HEK293T (cell line): ENCODE data around the gene OCA2.

Source experiments
- CTCF ChIA-PET: fragments of 350-600 bp; formaldehyde crosslinking; extraction: SDS; loops from one replicate; lab custom pipeline; 2021; ENCODE audit warnings: antibody characterized with exemption, inconsistent platforms; lab: Yijun Ruan, JAX
- POLR2A ChIA-PET: fragments of 350-600 bp; formaldehyde crosslinking; extraction: SDS; loops from one replicate; lab custom pipeline; 2020; ENCODE audit warnings: antibody characterized with exemption, inconsistent platforms; lab: Yijun Ruan, JAX
- DNase-seq: peaks from one replicate; pipeline ENCODE4 v3.0.0; 2012; ENCODE audit warnings: mixed read lengths; ENCODE audit errors: extremely low spot score
- ARNT ChIP-seq: fragments of 450-650 bp; IDR thresholded peaks from 2 replicates; pipeline ENCODE4 v1.6.1; 2017; ENCODE audit warnings: mild to moderate bottlenecking
- BHLHE40 ChIP-seq: fragments of 450-650 bp; IDR thresholded peaks from 2 replicates; pipeline ENCODE4 v1.6.1; 2016; ENCODE audit warnings: mild to moderate bottlenecking, moderate library complexity, borderline replicate concordance
- CTBP1 ChIP-seq: fragments of 450-650 bp; IDR thresholded peaks from 2 replicates; pipeline ENCODE4 v1.6.1; 2016; ENCODE audit warnings: borderline replicate concordance
- ELF4 ChIP-seq: fragments of 450-650 bp; IDR thresholded peaks from 2 replicates; pipeline ENCODE4 v1.6.1; 2017; ENCODE audit warnings: antibody characterized with exemption
- FOXA1 ChIP-seq: fragments of 450-650 bp; IDR thresholded peaks from 2 replicates; pipeline ENCODE4 v1.6.1; 2016; ENCODE audit warnings: mild to moderate bottlenecking
- FOXK2 ChIP-seq: fragments of 450-650 bp; IDR thresholded peaks from 2 replicates; pipeline ENCODE4 v1.6.1; 2016; ENCODE audit warnings: mild to moderate bottlenecking
- FOXM1 ChIP-seq: fragments of 450-650 bp; IDR thresholded peaks from 2 replicates; pipeline ENCODE4 v1.6.1; 2017; ENCODE audit warnings: mild to moderate bottlenecking, borderline replicate concordance
- HDGF ChIP-seq: fragments of 450-650 bp; IDR thresholded peaks from 2 replicates; pipeline ENCODE4 v1.6.1; 2017; ENCODE audit warnings: antibody characterized with exemption, borderline replicate concordance
- L3MBTL2 ChIP-seq: fragments of 450-650 bp; conservative IDR thresholded peaks from 2 replicates; pipeline ENCODE4 v1.6.1; 2016; ENCODE audit warnings: mild to moderate bottlenecking
- LEF1 ChIP-seq: fragments of 450-650 bp; IDR thresholded peaks from 2 replicates; pipeline ENCODE4 v1.6.1; 2017; ENCODE audit warnings: mild to moderate bottlenecking, borderline replicate concordance
- NFRKB ChIP-seq: fragments of 450-650 bp; IDR thresholded peaks from 2 replicates; pipeline ENCODE4 v1.6.1; 2016; ENCODE audit warnings: mild to moderate bottlenecking, moderate library complexity
- SP1 ChIP-seq: fragments of 450-650 bp; IDR thresholded peaks from 2 replicates; pipeline ENCODE4 v1.6.1; 2017
- SUZ12 ChIP-seq: fragments of 450-650 bp; IDR thresholded peaks from 2 replicates; pipeline ENCODE4 v1.6.1; 2016; ENCODE audit warnings: mild to moderate bottlenecking
- TARDBP ChIP-seq: fragments of 450-650 bp; IDR thresholded peaks from 2 replicates; pipeline ENCODE4 v1.6.1; 2016
- ZNF384 ChIP-seq: fragments of 450-650 bp; IDR thresholded peaks from 2 replicates; pipeline ENCODE4 v1.6.1; 2016
- TF ChIP-seq, protein P1 (sequence below): fragments of 450-650 bp; IDR thresholded peaks from 2 replicates; pipeline ENCODE4 v1.6.1; 2016

The OCA2 gene

DNA sequence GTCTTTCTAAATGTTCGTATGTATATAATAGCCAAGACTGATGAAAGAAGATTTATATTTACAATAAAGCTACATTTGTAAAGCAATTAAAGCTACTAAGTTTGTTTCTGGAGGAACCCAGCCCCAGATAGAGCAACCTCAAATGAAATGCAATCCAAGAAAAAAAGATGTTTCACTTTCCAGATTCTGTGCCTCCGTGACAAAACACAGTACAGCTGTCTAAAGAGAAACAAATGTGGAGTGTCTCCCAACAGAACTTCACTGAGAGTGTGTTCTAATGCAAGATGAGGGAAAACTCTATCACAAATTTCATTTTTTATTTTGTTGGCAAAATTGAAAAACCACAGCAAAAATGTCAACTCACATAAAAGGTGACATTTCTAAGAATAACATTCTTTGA is 317.0 kb downstream of the OCA2 start:
- no peak for DNase-seq
- TF ChIP-seq ARNT (no peak), ZNF384 (no peak), SP1 (no peak), NFRKB (no peak)
- ChIA-PET POLR2A (no interaction called here), CTCF (no interaction called here)

DNA sequence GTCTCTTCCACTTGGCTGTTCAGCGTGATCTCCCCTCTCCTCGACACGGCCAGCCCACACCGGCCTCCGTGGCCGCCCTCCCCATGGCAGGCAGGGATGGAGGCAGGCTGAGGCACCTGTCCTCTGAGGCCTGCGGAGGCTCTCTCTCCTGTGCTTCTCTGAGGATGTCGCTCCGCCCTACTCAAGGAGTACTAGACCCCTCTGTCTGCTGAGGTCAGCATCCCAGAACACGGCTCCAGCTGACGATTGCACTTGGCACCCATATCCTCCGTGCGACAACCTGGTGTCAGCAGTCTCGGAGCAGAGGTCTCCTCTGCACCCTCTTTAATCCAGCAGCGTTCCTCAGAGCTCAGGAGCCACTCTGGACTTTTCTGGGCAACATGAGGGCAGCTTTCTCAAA is 322.6 kb downstream of the OCA2 start:
- TF ChIP-seq ELF4 = no peak
- no peak for TF ChIP-seq LEF1
- TF ChIP-seq SUZ12 = no peak
- CTCF ChIA-PET = no interaction called here
- no peak for DNase-seq
- POLR2A ChIA-PET = no interaction called here

DNA sequence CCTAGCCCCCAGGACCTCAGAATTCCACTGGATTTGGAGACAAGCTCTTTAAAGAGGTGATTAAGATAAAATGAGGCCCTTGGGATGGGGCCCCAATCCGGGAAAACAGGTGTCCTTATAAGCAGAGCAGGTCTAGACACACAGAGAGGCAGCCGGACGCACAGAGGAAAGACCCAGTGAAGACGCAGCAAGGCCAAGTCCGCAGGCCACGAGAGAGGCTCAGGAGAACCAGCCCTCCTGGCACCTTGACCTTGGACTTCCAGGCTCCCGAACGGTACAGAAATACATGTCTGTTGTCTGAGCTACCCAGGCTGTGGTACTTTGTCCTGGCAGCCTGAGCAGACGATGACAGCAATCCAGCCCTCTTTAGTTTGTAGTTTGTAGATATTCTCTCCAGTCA is 324.5 kb downstream of the OCA2 start:
- no peak for TF ChIP-seq SUZ12
- no peak for TF ChIP-seq HDGF
- TF ChIP-seq FOXK2 = no peak
- TF ChIP-seq CTBP1 = no peak
- TF ChIP-seq ZNF384 = no peak
- no peak for TF ChIP-seq NFRKB
- no peak for TF ChIP-seq FOXA1
- TF ChIP-seq SP1 = no peak
- TF ChIP-seq L3MBTL2 = no peak
- no peak for TF ChIP-seq BHLHE40
- TF ChIP-seq ARNT = no peak
- TF ChIP-seq TARDBP = no peak
- TF ChIP-seq, protein P1, sequence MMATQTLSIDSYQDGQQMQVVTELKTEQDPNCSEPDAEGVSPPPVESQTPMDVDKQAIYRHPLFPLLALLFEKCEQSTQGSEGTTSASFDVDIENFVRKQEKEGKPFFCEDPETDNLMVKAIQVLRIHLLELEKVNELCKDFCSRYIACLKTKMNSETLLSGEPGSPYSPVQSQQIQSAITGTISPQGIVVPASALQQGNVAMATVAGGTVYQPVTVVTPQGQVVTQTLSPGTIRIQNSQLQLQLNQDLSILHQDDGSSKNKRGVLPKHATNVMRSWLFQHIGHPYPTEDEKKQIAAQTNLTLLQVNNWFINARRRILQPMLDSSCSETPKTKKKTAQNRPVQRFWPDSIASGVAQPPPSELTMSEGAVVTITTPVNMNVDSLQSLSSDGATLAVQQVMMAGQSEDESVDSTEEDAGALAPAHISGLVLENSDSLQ = no peak
- no peak for TF ChIP-seq LEF1
- no peak for TF ChIP-seq FOXM1
- TF ChIP-seq ELF4 = no peak
- ChIA-PET POLR2A (no interaction called here), CTCF (no interaction called here)
- DNase-seq = no peak

DNA sequence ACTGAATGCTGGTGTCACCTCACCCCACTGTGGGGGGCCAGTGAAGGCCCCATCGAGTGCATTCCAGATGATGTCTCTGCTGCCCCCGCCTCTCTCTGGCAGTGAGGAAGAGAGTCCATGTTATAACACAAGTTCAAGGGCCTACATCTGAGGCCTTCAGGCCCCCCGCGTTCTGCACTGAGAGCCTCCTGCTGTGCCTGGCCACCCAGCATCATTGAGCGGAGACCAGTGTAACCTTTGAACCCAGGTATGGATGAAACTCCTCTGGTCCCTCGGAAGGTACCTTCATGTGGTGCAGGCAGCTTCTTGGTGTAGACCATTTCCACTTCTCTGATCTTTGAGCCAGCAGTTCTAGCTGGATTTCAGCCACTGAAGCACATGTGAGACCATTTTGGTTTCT is 324.9 kb downstream of the OCA2 start:
- ChIA-PET CTCF (no interaction called here), POLR2A (no interaction called here)
- TF ChIP-seq, protein P1 = no peak
- TF ChIP-seq CTBP1 = no peak
- TF ChIP-seq FOXK2 = no peak
- TF ChIP-seq HDGF = no peak
- TF ChIP-seq ZNF384 = no peak
- no peak for TF ChIP-seq SUZ12
- TF ChIP-seq FOXM1 = no peak
- no peak for TF ChIP-seq SP1
- TF ChIP-seq ARNT = no peak
- TF ChIP-seq TARDBP = no peak
- TF ChIP-seq FOXA1 = no peak
- no peak for TF ChIP-seq BHLHE40
- no peak for TF ChIP-seq L3MBTL2
- TF ChIP-seq NFRKB = no peak
- no peak for DNase-seq

DNA sequence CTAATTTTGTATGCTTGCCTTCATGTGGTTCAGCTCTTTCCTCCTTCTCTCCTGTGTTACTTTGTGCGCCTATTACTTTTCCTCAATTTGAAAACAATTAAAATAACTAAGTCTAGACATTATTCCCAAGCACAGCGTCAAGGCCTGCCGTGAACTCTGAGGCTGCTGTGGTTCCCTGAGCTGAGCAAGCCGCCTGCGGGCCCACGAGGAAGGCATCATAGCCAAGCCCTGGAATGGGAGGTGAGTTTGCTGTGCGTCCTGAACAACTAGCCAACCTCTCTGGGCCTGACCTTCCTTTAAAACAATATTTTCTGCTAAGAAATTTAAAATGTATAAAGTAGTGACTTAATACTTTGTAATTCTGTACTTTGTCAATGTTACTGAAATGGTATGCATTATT is 327.2 kb downstream of the OCA2 start:
- no peak for DNase-seq
- ChIA-PET POLR2A (no interaction called here), CTCF (no interaction called here)
- TF ChIP-seq NFRKB (no peak), ELF4 (no peak), FOXA1 (no peak), CTBP1 (no peak), FOXK2 (no peak), L3MBTL2 (no peak), BHLHE40 (no peak), FOXM1 (no peak), TARDBP (no peak), HDGF (no peak), SUZ12 (no peak), ARNT (no peak), LEF1 (no peak), ZNF384 (no peak), SP1 (no peak)
- TF ChIP-seq, protein P1 = no peak

DNA sequence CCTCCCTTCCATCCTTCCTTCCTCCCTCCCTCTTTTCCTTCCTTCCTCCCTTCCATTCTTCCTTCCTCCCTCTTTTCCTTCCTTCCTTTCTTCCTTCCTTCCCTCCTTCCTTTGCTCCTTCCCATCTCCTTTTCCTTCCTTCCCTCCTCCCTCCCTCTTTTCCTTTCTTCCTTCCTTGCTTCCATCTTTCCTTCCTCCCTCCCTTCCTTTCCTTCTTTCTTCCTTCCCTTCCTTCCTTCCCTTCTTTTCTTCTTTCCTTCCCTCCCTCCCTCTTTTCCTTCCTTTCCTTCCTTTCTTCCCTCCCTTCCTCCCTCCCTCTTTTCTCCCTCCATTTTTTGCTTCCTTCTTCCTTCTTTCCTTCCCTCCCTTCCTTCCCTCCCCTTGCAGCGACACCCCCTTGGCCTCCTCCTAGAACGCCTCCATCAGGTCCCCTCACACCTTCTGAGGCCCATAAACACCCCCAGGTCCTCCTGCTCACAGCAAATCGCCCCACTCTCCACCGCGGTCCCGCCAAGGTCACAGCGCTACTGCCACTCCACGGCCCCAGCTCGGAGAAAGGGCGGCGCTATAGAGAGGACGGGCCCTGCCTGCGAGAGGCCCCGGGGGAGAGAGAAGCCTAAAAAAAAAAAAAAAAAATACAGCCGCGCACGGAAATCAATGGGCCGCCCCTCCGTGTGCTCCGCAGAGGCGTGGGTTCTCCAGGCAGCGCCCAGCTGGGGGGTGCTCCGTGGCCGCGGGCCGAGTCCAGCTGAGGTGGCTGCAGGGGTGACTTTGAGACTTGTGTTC is 328.2 kb downstream of the OCA2 start:
- ChIA-PET CTCF (no interaction called here), POLR2A (no interaction called here)
- DNase-seq = no peak
- no peak for TF ChIP-seq SUZ12
- TF ChIP-seq L3MBTL2 = no peak
- TF ChIP-seq ELF4 = no peak
- TF ChIP-seq TARDBP = no peak

DNA sequence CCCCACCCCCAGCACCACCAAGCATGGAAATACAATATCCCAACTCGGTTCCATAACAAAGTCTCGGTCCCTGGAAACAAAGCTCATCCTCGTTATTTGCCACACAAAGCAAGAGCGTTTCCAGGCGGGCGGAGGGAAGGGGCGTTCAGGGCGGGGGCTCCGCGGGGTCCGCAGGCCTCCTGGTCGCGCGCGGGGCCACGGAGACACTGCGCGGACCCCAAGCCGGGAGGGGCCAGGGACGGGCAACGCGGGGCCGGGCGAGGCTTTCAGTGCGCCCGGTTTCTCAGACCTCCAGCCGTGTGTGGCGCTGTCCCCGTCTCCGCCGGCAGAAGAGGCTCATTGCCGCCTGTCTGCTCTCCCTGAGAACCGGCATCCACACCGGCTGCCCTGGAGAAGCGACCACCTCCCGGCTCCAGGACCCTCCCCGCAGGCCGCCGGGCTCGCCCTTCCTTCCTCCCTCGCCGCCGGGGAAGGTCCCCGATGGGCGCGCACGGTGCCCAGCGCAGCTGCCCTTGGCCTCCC is 329.0 kb downstream of the OCA2 start:
- ChIA-PET CTCF (no interaction called here), POLR2A (no interaction called here)
- no peak for TF ChIP-seq FOXA1
- TF ChIP-seq CTBP1 = no peak
- no peak for TF ChIP-seq SUZ12
- TF ChIP-seq LEF1 = no peak
- TF ChIP-seq HDGF = no peak
- no peak for TF ChIP-seq ZNF384
- TF ChIP-seq SP1 = no peak
- TF ChIP-seq BHLHE40 = no peak
- TF ChIP-seq TARDBP = no peak
- TF ChIP-seq ELF4 = no peak
- TF ChIP-seq, protein P1 = no peak
- no peak for TF ChIP-seq L3MBTL2
- TF ChIP-seq FOXM1 = no peak
- TF ChIP-seq NFRKB = no peak
- no peak for DNase-seq
